Measurements from ENCODE around the gene NLGN2. TPM values are rescaled to one million over a fixed set of nuclear protein-coding genes. Genes with fewer than 3 reads are reported as not detected.

Gene NLGN2
- total and polyA plus RNA-seq, 2 of the 8 experiments (the other 6 are each of a cell fraction or from before 2014, with no cell fraction given), result 21.2 to 62.8 TPM

GRCh38 chr17:7431231-7431630, 23.6 kb downstream of the NLGN2 start:
- Histone ChIP-seq H3K14ac (ENCODE audit: insufficient read length) (no peak overlapping the region), H4K20me1 (replicated peaks in 1 of 2; ENCODE audit: control insufficient read depth in 1 of 2, insufficient read depth in 2 of 2, low read length in 2 of 2) (no peaks in the 10 kb centered on the region), H2BK120ac (replicated peaks; ENCODE audit: low read depth, low read length) (no peak overlapping the region), H3K23ac (ENCODE audit: insufficient read length) (no peak overlapping the region), H2BK12ac (ENCODE audit: low read depth, low read length) (no peak overlapping the region), H2BK5ac (ENCODE audit: low read depth, low read length) (no peak overlapping the region), H3K23me2 (ENCODE audit: low read depth, low read length) (peaks cover 6% of the 10 kb centered on the region), H4K8ac (ENCODE audit: extremely low read depth, insufficient read depth, low read length) (no peak overlapping the region), H3K27me3 (replicated peaks in 1 of 4; ENCODE audit: control insufficient read depth in 3 of 4, extremely low read depth in 1 of 4, insufficient read depth in 3 of 4, low read length in 3 of 4) (peaks cover 0 to 2% (median 0%) of the 10 kb centered on the region in 4 experiments; a peak in 2 of 7 replicates), H3K4me2 (ENCODE audit: insufficient read depth in 1 of 2, low read depth in 2 of 2, low read length in 2 of 2) (no peak overlapping the region), H2AFZ (ENCODE audit: low read length) (no peak overlapping the region), H3K79me2 (ENCODE audit: control insufficient read depth in 1 of 2, insufficient read depth in 2 of 2, low read length in 2 of 2) (no peaks in the 10 kb centered on the region), H2AK5ac (ENCODE audit: low read depth, low read length) (no peak overlapping the region), H3K79me1 (ENCODE audit: low read depth, low read length) (no peaks in the 10 kb centered on the region), H2BK20ac (ENCODE audit: low read length) (no peak overlapping the region), H3K56ac (replicated peaks; ENCODE audit: insufficient read length, low read depth, low read length) (no peak overlapping the region), H3K4ac (replicated peaks; ENCODE audit: insufficient read length, low read depth, low read length) (no peak overlapping the region), H3K4me3 (ENCODE audit: extremely low read depth in 1 of 4, insufficient read depth in 2 of 4, low read depth in 3 of 4, low read length in 4 of 4) (no peak overlapping the region), H4K5ac (ENCODE audit: insufficient read length, low read depth, low read length) (no peak overlapping the region), H2BK15ac (ENCODE audit: low read length) (no peak overlapping the region), H3K9me3 (ENCODE audit: insufficient read depth in 2 of 2, low read depth in 1 of 2, low read length in 1 of 2) (no peaks in the 10 kb centered on the region), H3K18ac (ENCODE audit: extremely low read depth, low read length) (no peak overlapping the region), H4K91ac (replicated peaks; ENCODE audit: insufficient read length, low read length) (no peak overlapping the region), H3K9ac (replicated peaks in 1 of 4; ENCODE audit: extremely low read depth in 1 of 4, low read depth in 3 of 4, low read length in 3 of 4) (no peak overlapping the region), H3K36me3 (ENCODE audit: control insufficient read depth in 2 of 4, insufficient read depth in 4 of 4, low read length in 3 of 4) (no peaks in the 10 kb centered on the region), H3K27ac (ENCODE audit: low read depth, low read length) (no peak overlapping the region), H3K4me1 (replicated peaks in 1 of 4; ENCODE audit: control insufficient read depth in 3 of 4, insufficient read depth in 4 of 4, low read length in 3 of 4) (peaks cover 0 to 3% (median 1%) of the 10 kb centered on the region in 4 experiments; a peak in 4 of 7 replicates)
- no peak for DNase-seq (ENCODE audit: low read depth in 1 of 2, low spot score in 2 of 2)
- ChIA-PET CTCF (ENCODE audit: partially characterized antibody) (interaction anchor here (0.6 to 2.4 kb wide), 3 partner anchors 18 to 56 kb away, joined by 3 to 6 read pairs (median 4); no protein-coding TSS in a partner anchor), POLR2A (ENCODE audit: partially characterized antibody) (interaction anchor here (1.2 to 2.2 kb wide), 5 partner anchors 25 to 54 kb away, joined by 3 to 6 read pairs (median 4); partner anchors contain the start of gene TMEM256)
- 94% methylated on average over 1 of the region's 1 CpG; no CpG with 5 or more reads in 1 of the 2 experiments for WGBS, 2 experiments (ENCODE audit: extremely low coverage in 1 of 2, insufficient coverage in 1 of 2, insufficient read length in 1 of 2, insufficient replicate concordance in 2 of 2, low coverage in 1 of 2, low lambda C conversion rate in 2 of 2, missing lambda C conversion rate in 1 of 2)
- no peak for FAIRE-seq
- TF ChIP-seq ATF2 (IDR thresholded peaks at IDR 0.05; ENCODE audit: low read length) (no peak), EZH2 (IDR thresholded peaks at IDR 0.05; ENCODE audit: low read depth, low read length, severe bottlenecking) (no peak), SIRT6 (IDR thresholded peaks at IDR 0.05; ENCODE audit: low read length) (no peak), GTF2F1 (IDR thresholded peaks at IDR 0.05; ENCODE audit: borderline replicate concordance, low read depth, low read length) (no peak), KDM1A (IDR thresholded peaks at IDR 0.05; ENCODE audit: borderline replicate concordance, low read length) (no peak), RFX5 (IDR thresholded peaks at IDR 0.05; ENCODE audit: borderline replicate concordance, low read depth, low read length) (no peak), PHF8 (conservative IDR thresholded peaks at IDR 0.05; ENCODE audit: low read depth, low read length) (no peak), CHD2 (IDR thresholded peaks at IDR 0.05; ENCODE audit: low read length) (no peak), HDAC2 (IDR thresholded peaks at IDR 0.05; ENCODE audit: borderline replicate concordance in 1 of 2, low read depth in 2 of 2, low read length in 2 of 2) (no peak), NRF1 (IDR thresholded peaks at IDR 0.05; ENCODE audit: low read depth, low read length) (no peak), CBX8 (IDR thresholded peaks at IDR 0.05; ENCODE audit: borderline replicate concordance, low read depth, low read length) (no peak)
